Stimulated activated CD8-positive, alpha-beta memory T cell treated with anti-CD3 and anti-CD28 coated beads, Interleukin-2, amount 100 ng/mL, for 1 hour (primary cell): ENCODE results near the gene TUT1.
"Not testable (repeated sequence)": the region's sequence is repeated elsewhere in the genome, so short reads cannot be mapped to it uniquely, and the experiment has no call there.

Experiments
- DNase-seq, 2 donors: peaks; one replicate each; pipeline ENCODE4 v3.0.0-alpha.2; 2020; ENCODE audit warnings: low read depth in 2 of 2

TUT1 gene

GRCh38 chr11:62556108-62556874, 35.0 kb downstream of the TUT1 start:
- peak; percentile 57 to 62 for DNase-seq

- no peak for DNase-seq
Measured at GRCh38 chr11:62555464-62556107, 35.7 kb downstream of the TUT1 start.

- no peak for DNase-seq
Measured at GRCh38 chr11:62554387-62555167, 36.7 kb downstream of the TUT1 start.

GRCh38 chr11:62553839-62554361, 37.4 kb downstream of the TUT1 start:
- DNase-seq: no peak

- no peak for DNase-seq
Measured at GRCh38 chr11:62553080-62553838, 38.1 kb downstream of the TUT1 start.

- no peak for DNase-seq
Measured at GRCh38 chr11:62552485-62553079, 38.7 kb downstream of the TUT1 start.

GRCh38 chr11:62550478-62550877, 40.8 kb downstream of the TUT1 start:
- not testable (repeated sequence) for DNase-seq

- DNase-seq: no peak
Measured at GRCh38 chr11:62548545-62549335, 42.6 kb downstream of the TUT1 start.

- no peak for DNase-seq
Measured at GRCh38 chr11:62547691-62548281, 43.5 kb downstream of the TUT1 start.

GRCh38 chr11:62546929-62547625, 44.2 kb downstream of the TUT1 start:
- DNase-seq: no peak

- peak in 1 of 2 donors; percentile 56 for DNase-seq
Measured at GRCh38 chr11:62546244-62546928, 44.9 kb downstream of the TUT1 start, which contains the start of gene AHNAK. AHNAK (minus strand) TSS chr11:62546806; CDS start chr11:62536098, 10,708 bp downstream.

- peak in 1 of 2 donors; percentile 47 for DNase-seq
Measured at GRCh38 chr11:62545437-62546243, 45.7 kb downstream of the TUT1 start.

- DNase-seq: no peak
Measured at GRCh38 chr11:62544581-62545436, 46.5 kb downstream of the TUT1 start.

- DNase-seq: no peak
Measured at GRCh38 chr11:62543680-62544444, 47.5 kb downstream of the TUT1 start.

GRCh38 chr11:62542750-62543567, 48.4 kb downstream of the TUT1 start:
- DNase-seq: peak in 1 of 2 donors; percentile 52
